GM12865 (cell line): ENCODE measurements around the gene RPL31.

Experiments used
- DNase-seq: peaks from one replicate; pipeline ENCODE4 v3.0.0; 2010; ENCODE audit warnings: low read depth
- H3K4me3 ChIP-seq: 2 replicates; pipeline ENCODE4 v1.5.1; 2011; ENCODE audit warnings: mild to moderate bottlenecking, low read depth, low read length, control low read depth
- CTCF ChIP-seq: IDR thresholded peaks from 2 replicates; pipeline ENCODE4 v1.5.1; 2011; ENCODE audit warnings: low read length, control low read depth, low read depth, inconsistent platforms; ENCODE audit not compliant: insufficient read depth; ENCODE audit errors: missing control alignments

Gene RPL31

GRCh38 chr2:100957996-100958653, 44.0 kb upstream of the RPL31 start:
- H3K4me3 ChIP-seq, result no peak overlapping the region
- no peak for TF ChIP-seq CTCF
- DNase-seq, result no peak

GRCh38 chr2:100959225-100959880, 42.7 kb upstream of the RPL31 start:
- no peak for TF ChIP-seq CTCF
- H3K4me3 ChIP-seq, result no peak overlapping the region
- no peak for DNase-seq

GRCh38 chr2:100960688-100961087, 41.4 kb upstream of the RPL31 start:
- TF ChIP-seq CTCF, result no peak

GRCh38 chr2:100962366-100963025, 39.6 kb upstream of the RPL31 start:
- no peak for DNase-seq
- TF ChIP-seq CTCF, result no peak
- H3K4me3 ChIP-seq, result no peak overlapping the region

More at GRCh38 chr2:100960688-100961087, 41.4 kb upstream of the RPL31 start:
- no peak overlapping the region for H3K4me3 ChIP-seq
- no peak for DNase-seq

GRCh38 chr2:100963026-100963375, 39.1 kb upstream of the RPL31 start:
- no peak overlapping the region for H3K4me3 ChIP-seq
- no peak for DNase-seq
- no peak for TF ChIP-seq CTCF

GRCh38 chr2:100964222-100964621, 37.9 kb upstream of the RPL31 start:
- DNase-seq, result no peak
- TF ChIP-seq CTCF, result no peak
- H3K4me3 ChIP-seq, result no peak overlapping the region

- no peak for DNase-seq
- no peak overlapping the region for H3K4me3 ChIP-seq
Measured at GRCh38 chr2:100964681-100965169, 37.4 kb upstream of the RPL31 start.

More at GRCh38 chr2:100964681-100965169, 37.4 kb upstream of the RPL31 start:
- no peak for TF ChIP-seq CTCF
